ENCODE measurements around the gene TUBB3.

DNA sequence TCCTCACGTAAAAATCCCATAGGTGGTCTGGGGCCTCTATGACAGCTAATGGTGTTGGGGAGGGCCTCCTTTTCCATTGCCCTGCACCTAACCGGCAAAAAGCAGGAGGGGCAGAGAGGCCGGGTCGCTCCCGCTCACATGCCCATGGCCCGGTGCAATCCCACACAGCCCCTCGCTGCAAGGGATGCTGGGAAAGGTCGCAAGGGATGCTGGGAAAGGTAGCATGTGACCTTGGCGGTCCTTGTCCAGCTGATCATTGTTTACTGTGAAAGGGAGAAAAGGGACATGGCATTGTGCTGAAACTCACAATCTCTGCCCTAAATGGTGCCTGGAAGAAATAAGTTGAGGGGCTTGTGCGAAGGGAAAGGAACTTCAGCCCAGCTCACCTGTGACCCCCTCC is 35.5 kb downstream of the TUBB3 start:
- TF ChIP-seq CTCF (IDR thresholded peaks at IDR 0.05): no peak
- TF ChIP-seq POLR2AphosphoS5 (IDR thresholded peaks at IDR 0.05): no peak
- no peak for TF ChIP-seq POLR2A (IDR thresholded peaks at IDR 0.05)
